Sigmoid colon (tissue), 4 donors: Measurements from ENCODE around the gene NEURL1.

Experiments
- EP300 ChIP-seq, 4 donors: sonication (generic); formaldehyde crosslinking; IDR thresholded peaks; one replicate each; pipeline ENCODE4 v1.6.1; 2017; ENCODE audit warnings: antibody characterized with exemption in 4 of 4
- POLR2A ChIP-seq, 2 donors: fragments of 450-650 bp; IDR thresholded peaks; one replicate each; pipeline ENCODE4 v1.6.1; 2016; ENCODE audit warnings: antibody characterized with exemption in 2 of 2, mild to moderate bottlenecking in 2 of 2, moderate library complexity in 2 of 2
- POLR2AphosphoS5 ChIP-seq, 4 donors: sonication (generic); formaldehyde crosslinking; IDR thresholded peaks; one replicate each; pipeline ENCODE4 v1.6.1; 2017; ENCODE audit warnings: antibody characterized with exemption in 4 of 4
- TF ChIP-seq, protein P1 (sequence below), 4 experiments: fragments of 450-650 bp in 3 of 4; fragments of 200-600 bp in 1 of 4; IDR thresholded peaks; one replicate each; pipeline ENCODE4 v1.5.1; 2016 to 2019; ENCODE audit warnings: antibody characterized with exemption in 4 of 4, mild to moderate bottlenecking in 3 of 4, moderate library complexity in 2 of 4

DNA sequence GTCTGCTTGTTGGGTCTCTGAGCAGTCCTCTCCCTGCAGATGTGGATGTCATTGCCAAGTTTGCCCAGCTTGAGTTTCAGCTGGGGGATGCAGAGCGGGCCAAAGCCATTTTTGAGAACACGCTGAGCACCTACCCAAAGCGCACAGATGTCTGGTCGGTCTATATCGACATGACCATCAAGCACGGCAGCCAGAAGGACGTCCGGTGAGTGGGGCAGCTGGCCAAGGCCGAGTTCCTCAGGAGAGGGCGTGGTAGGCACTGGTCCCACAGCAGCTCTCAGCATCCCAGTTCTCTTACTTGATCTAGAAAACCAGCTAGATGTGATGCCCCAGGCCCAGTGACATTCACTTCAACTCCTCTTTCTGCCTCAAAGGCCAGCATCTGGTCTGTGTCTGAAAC is 49.0 kb upstream of the NEURL1 start:
- TF ChIP-seq, protein P1, sequence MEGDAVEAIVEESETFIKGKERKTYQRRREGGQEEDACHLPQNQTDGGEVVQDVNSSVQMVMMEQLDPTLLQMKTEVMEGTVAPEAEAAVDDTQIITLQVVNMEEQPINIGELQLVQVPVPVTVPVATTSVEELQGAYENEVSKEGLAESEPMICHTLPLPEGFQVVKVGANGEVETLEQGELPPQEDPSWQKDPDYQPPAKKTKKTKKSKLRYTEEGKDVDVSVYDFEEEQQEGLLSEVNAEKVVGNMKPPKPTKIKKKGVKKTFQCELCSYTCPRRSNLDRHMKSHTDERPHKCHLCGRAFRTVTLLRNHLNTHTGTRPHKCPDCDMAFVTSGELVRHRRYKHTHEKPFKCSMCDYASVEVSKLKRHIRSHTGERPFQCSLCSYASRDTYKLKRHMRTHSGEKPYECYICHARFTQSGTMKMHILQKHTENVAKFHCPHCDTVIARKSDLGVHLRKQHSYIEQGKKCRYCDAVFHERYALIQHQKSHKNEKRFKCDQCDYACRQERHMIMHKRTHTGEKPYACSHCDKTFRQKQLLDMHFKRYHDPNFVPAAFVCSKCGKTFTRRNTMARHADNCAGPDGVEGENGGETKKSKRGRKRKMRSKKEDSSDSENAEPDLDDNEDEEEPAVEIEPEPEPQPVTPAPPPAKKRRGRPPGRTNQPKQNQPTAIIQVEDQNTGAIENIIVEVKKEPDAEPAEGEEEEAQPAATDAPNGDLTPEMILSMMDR (IDR thresholded peaks at IDR 0.05) = no peak
- TF ChIP-seq EP300 (IDR thresholded peaks at IDR 0.05) (no peak), POLR2A (IDR thresholded peaks at IDR 0.05) (no peak), POLR2AphosphoS5 (IDR thresholded peaks at IDR 0.05) (no peak)
